HEK293T (cell line): ENCODE measurements around the gene P3H2.
"Not testable (repeated sequence)": the region's sequence is repeated elsewhere in the genome, so short reads cannot be mapped to it uniquely, and the experiment has no call there.

ENCODE experiments used
- CTCF ChIA-PET: fragments of 350-600 bp; formaldehyde crosslinking; extraction: SDS; loops from one replicate; lab custom pipeline; 2021; ENCODE audit warnings: antibody characterized with exemption, inconsistent platforms; lab: Yijun Ruan, JAX
- POLR2A ChIA-PET: fragments of 350-600 bp; formaldehyde crosslinking; extraction: SDS; loops from one replicate; lab custom pipeline; 2020; ENCODE audit warnings: antibody characterized with exemption, inconsistent platforms; lab: Yijun Ruan, JAX
- DNase-seq: peaks from one replicate; pipeline ENCODE4 v3.0.0; 2012; ENCODE audit warnings: mixed read lengths; ENCODE audit errors: extremely low spot score
- ARNT ChIP-seq: fragments of 450-650 bp; IDR thresholded peaks from 2 replicates; pipeline ENCODE4 v1.6.1; 2017; ENCODE audit warnings: mild to moderate bottlenecking
- BHLHE40 ChIP-seq: fragments of 450-650 bp; IDR thresholded peaks from 2 replicates; pipeline ENCODE4 v1.6.1; 2016; ENCODE audit warnings: mild to moderate bottlenecking, moderate library complexity, borderline replicate concordance
- CTBP1 ChIP-seq: fragments of 450-650 bp; IDR thresholded peaks from 2 replicates; pipeline ENCODE4 v1.6.1; 2016; ENCODE audit warnings: borderline replicate concordance
- ELF4 ChIP-seq: fragments of 450-650 bp; IDR thresholded peaks from 2 replicates; pipeline ENCODE4 v1.6.1; 2017; ENCODE audit warnings: antibody characterized with exemption
- FOXA1 ChIP-seq: fragments of 450-650 bp; IDR thresholded peaks from 2 replicates; pipeline ENCODE4 v1.6.1; 2016; ENCODE audit warnings: mild to moderate bottlenecking
- FOXK2 ChIP-seq: fragments of 450-650 bp; IDR thresholded peaks from 2 replicates; pipeline ENCODE4 v1.6.1; 2016; ENCODE audit warnings: mild to moderate bottlenecking
- FOXM1 ChIP-seq: fragments of 450-650 bp; IDR thresholded peaks from 2 replicates; pipeline ENCODE4 v1.6.1; 2017; ENCODE audit warnings: mild to moderate bottlenecking, borderline replicate concordance
- HDGF ChIP-seq: fragments of 450-650 bp; IDR thresholded peaks from 2 replicates; pipeline ENCODE4 v1.6.1; 2017; ENCODE audit warnings: antibody characterized with exemption, borderline replicate concordance
- L3MBTL2 ChIP-seq: fragments of 450-650 bp; conservative IDR thresholded peaks from 2 replicates; pipeline ENCODE4 v1.6.1; 2016; ENCODE audit warnings: mild to moderate bottlenecking
- LEF1 ChIP-seq: fragments of 450-650 bp; IDR thresholded peaks from 2 replicates; pipeline ENCODE4 v1.6.1; 2017; ENCODE audit warnings: mild to moderate bottlenecking, borderline replicate concordance
- NFRKB ChIP-seq: fragments of 450-650 bp; IDR thresholded peaks from 2 replicates; pipeline ENCODE4 v1.6.1; 2016; ENCODE audit warnings: mild to moderate bottlenecking, moderate library complexity
- SP1 ChIP-seq: fragments of 450-650 bp; IDR thresholded peaks from 2 replicates; pipeline ENCODE4 v1.6.1; 2017
- SUZ12 ChIP-seq: fragments of 450-650 bp; IDR thresholded peaks from 2 replicates; pipeline ENCODE4 v1.6.1; 2016; ENCODE audit warnings: mild to moderate bottlenecking
- TARDBP ChIP-seq: fragments of 450-650 bp; IDR thresholded peaks from 2 replicates; pipeline ENCODE4 v1.6.1; 2016
- ZNF384 ChIP-seq: fragments of 450-650 bp; IDR thresholded peaks from 2 replicates; pipeline ENCODE4 v1.6.1; 2016
- TF ChIP-seq, protein P1 (sequence below): fragments of 450-650 bp; IDR thresholded peaks from 2 replicates; pipeline ENCODE4 v1.6.1; 2016

P3H2 gene

DNA sequence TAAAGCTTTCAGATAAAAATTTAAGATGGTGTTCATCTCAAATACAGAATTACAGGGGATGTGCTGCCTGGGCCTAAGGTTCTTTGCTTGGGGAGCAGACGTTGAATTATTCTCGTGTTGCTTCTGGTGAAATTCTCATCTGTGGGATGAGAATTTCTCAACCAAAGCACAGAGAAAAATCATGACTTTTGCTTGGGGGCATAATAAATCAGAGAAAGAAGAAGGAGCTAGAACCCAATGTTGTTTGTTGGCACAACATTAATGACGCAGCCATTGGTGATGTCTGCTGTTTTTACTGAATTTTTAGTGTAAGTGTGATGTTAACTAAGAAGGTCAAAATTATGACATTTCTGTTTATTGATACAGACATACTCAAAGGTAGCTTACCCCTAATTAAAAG lies 35.7 kb downstream of the P3H2 start:
- TF ChIP-seq ELF4 (no peak), ARNT (no peak)
- CTCF ChIA-PET: interaction anchor here (0.7 kb wide), 1 partner anchor 117 kb away, joined by 3 read pairs; no protein-coding TSS in a partner anchor
- no peak for DNase-seq
- POLR2A ChIA-PET: no interaction called here

DNA sequence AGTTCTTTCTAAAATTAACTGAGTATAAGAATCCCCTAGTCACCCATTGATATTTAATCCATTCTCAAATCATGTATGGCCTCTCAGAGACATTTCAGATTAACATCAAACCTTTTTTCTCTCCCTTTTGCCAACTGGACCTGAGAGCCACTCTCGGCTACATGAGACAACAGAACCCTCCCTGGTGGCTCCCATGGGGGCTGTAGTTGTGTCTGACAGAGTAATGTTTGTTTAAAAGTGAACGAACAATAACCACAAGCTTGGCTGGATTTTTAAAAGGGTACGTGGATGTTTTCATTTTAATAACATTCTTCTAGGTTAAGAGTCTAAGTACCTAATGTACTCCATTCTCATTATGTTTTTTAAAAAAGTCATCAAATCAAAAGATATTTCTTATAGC lies 37.1 kb downstream of the P3H2 start:
- ChIA-PET CTCF (no interaction called here), POLR2A (no interaction called here)
- DNase-seq: no peak
- TF ChIP-seq ZNF384 (no peak), FOXM1 (no peak), BHLHE40 (no peak), FOXA1 (no peak), CTBP1 (no peak), HDGF (no peak), LEF1 (no peak), ARNT (no peak), L3MBTL2 (no peak), NFRKB (no peak), SUZ12 (no peak), SP1 (no peak), ELF4 (no peak), FOXK2 (no peak)
- TF ChIP-seq, protein P1, sequence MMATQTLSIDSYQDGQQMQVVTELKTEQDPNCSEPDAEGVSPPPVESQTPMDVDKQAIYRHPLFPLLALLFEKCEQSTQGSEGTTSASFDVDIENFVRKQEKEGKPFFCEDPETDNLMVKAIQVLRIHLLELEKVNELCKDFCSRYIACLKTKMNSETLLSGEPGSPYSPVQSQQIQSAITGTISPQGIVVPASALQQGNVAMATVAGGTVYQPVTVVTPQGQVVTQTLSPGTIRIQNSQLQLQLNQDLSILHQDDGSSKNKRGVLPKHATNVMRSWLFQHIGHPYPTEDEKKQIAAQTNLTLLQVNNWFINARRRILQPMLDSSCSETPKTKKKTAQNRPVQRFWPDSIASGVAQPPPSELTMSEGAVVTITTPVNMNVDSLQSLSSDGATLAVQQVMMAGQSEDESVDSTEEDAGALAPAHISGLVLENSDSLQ: no peak

DNA sequence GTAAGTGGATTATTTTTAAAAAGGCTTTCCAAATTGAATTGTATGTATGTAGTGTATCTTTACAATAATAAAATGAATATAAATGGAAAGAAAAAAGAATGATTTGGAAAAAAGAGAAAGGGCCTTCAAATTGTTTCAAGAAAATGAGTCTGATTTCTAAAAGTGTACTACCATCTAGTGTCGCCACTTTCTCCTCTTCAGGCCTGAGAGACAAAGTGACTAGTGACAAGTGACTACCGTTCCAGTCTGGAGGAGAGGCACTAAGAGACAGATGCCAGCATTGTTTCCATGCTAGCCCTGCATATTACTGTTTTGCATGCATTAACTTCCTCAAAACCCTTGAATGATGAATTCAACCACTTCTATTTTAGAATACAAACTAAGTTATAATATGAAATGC lies 39.3 kb downstream of the P3H2 start:
- TF ChIP-seq HDGF (no peak), SUZ12 (no peak), SP1 (no peak), FOXA1 (no peak), ARNT (no peak), NFRKB (no peak), CTBP1 (no peak)
- TF ChIP-seq, protein P1: no peak
- DNase-seq: no peak
- POLR2A ChIA-PET: no interaction called here
- CTCF ChIA-PET: no interaction called here

GRCh38 chr3:190079173-190079572 lies 41.5 kb downstream of the P3H2 start:
- POLR2A ChIA-PET, DNase-seq, CTCF ChIA-PET: not testable (repeated sequence)

- TF ChIP-seq SUZ12 (no peak), CTBP1 (no peak), ZNF384 (no peak), L3MBTL2 (no peak), SP1 (no peak)
- no peak for DNase-seq
- POLR2A ChIA-PET: no interaction called here
- CTCF ChIA-PET: no interaction called here
These were observed 43.2 kb downstream of the P3H2 start for GRCh38 chr3:190077395-190078045.

DNA sequence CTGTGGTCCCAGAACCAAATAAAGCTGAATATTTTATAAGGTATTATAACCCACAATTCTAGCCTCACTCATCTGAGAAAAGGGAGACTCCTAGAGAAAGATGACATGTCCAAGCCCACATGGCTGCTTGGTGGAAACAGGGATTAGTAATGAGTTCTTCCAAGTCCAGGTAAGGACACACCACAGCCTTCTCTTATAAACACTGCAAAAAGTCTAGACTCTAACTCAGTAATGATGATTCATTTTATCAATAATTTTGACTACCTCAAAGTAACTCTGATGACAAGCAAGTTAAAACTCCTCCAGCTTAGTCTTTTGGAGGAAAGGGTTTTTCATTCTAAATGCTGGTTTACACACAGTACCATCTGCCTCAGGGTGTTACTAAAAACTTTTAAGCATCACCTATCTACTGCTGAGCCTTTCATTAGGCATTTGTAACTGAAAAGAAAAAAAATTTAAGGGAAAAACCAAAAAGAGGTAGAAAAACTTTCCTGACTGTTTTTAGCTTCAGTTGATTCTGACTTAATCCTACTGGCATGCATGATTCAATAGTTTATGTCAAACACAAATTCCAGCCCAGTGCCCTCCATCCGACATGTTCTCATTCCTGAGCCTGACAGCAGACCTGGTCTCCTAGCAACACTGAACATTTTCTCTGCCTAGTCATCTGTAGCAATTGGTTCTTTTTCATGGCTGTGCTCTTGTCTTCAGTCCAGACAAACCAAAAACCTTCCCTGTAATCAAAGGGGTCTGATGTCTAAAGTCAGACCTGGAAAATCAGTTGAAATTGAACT lies 43.9 kb downstream of the P3H2 start:
- ChIA-PET POLR2A (no interaction called here), CTCF (no interaction called here)
- TF ChIP-seq HDGF (no peak), NFRKB (no peak), LEF1 (no peak), FOXA1 (no peak), FOXM1 (no peak), ELF4 (no peak), TARDBP (no peak), CTBP1 (no peak), L3MBTL2 (no peak), BHLHE40 (no peak), SUZ12 (no peak), FOXK2 (no peak), ARNT (no peak)
- no peak for DNase-seq

DNA sequence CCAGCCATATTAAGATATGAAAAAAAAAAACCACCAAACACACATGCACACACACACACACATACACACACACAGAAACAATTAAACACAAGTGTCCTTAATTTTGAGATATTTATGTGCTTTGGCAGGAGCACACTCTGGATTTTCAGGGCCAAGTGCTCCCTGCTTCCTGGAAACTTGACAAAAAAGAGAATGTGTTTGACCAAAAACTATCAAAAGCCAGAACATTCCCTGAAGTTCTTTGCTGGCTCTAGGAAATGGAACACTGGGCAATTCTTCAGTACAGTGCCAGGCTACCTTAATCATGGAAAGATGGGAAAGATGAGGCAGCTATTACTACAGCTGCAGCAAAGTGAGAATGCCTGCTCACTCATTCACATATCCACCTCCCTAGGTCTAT lies 44.6 kb downstream of the P3H2 start:
- no peak for DNase-seq
- no peak for TF ChIP-seq BHLHE40
- TF ChIP-seq SP1: no peak
- no peak for TF ChIP-seq NFRKB
- TF ChIP-seq L3MBTL2: no peak
- TF ChIP-seq ELF4: no peak
- TF ChIP-seq, protein P1: no peak
- TF ChIP-seq ZNF384: no peak
- no peak for TF ChIP-seq HDGF
- TF ChIP-seq CTBP1: no peak
- TF ChIP-seq ARNT: no peak
- TF ChIP-seq LEF1: no peak
- TF ChIP-seq TARDBP: no peak
- no peak for TF ChIP-seq FOXK2
- no peak for TF ChIP-seq FOXA1
- no peak for TF ChIP-seq FOXM1
- ChIA-PET CTCF (no interaction called here), POLR2A (no interaction called here)
